ENCODE measurements around the gene MEMO1.
"Not testable (repeated sequence)": the region's sequence is repeated elsewhere in the genome, so short reads cannot be mapped to it uniquely, and the experiment has no call there.

The MEMO1 gene

GRCh38 chr2:31958140-31958717 is 52.6 kb downstream of the MEMO1 start:
- H3K27ac ChIP-seq: no peak overlapping the region
- TF ChIP-seq, protein P1, sequence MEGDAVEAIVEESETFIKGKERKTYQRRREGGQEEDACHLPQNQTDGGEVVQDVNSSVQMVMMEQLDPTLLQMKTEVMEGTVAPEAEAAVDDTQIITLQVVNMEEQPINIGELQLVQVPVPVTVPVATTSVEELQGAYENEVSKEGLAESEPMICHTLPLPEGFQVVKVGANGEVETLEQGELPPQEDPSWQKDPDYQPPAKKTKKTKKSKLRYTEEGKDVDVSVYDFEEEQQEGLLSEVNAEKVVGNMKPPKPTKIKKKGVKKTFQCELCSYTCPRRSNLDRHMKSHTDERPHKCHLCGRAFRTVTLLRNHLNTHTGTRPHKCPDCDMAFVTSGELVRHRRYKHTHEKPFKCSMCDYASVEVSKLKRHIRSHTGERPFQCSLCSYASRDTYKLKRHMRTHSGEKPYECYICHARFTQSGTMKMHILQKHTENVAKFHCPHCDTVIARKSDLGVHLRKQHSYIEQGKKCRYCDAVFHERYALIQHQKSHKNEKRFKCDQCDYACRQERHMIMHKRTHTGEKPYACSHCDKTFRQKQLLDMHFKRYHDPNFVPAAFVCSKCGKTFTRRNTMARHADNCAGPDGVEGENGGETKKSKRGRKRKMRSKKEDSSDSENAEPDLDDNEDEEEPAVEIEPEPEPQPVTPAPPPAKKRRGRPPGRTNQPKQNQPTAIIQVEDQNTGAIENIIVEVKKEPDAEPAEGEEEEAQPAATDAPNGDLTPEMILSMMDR (conservative IDR thresholded peaks at IDR 0.05): no peak

DNA sequence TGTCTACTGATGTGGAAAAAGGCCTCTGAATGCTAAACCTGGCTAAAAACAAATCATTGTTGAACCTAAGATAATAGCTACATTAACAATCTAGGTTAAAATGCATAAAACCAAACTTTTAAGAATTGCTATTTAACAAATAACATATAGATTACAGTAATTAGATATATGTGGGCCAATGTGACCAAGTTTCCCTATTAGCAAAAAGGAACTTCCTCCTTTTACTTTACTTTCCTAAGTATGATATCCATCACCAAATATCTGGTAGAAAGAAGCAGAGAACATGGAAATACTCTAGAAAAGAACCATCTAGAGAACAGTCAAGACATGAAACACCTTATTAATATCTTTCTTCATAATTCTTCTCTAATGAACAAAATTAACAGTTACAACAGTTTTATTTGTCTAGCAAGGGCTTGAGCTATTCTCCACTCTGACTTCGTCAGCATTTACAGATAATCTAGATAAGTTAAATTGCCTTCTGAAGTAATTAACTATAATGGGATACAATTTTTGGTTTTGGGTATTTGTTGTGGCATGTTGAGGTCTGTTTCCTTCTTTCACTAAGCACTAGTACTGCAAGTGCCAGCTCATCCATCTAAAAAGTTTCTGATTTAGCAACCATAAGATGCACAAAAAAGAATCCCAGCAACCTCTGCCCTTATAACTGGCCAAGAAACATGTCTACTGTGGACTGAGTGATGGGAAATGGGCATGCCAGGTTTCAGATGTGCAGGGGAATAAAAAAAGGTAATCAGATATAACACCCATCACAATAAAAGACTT is 53.3 kb downstream of the MEMO1 start:
- no peak overlapping the region for H3K27ac ChIP-seq
- TF ChIP-seq, protein P1 (conservative IDR thresholded peaks at IDR 0.05): no peak

- not testable (repeated sequence) for H3K27ac ChIP-seq
Observed at GRCh38 chr2:31956934-31957333, 53.9 kb downstream of the MEMO1 start.

GRCh38 chr2:31956312-31956711 is 54.5 kb downstream of the MEMO1 start:
- TF ChIP-seq, protein P1 (conservative IDR thresholded peaks at IDR 0.05): no peak
- no peak overlapping the region for H3K27ac ChIP-seq

- H3K27ac ChIP-seq: not testable (repeated sequence)
Observed at GRCh38 chr2:31953095-31953494, 57.7 kb downstream of the MEMO1 start.

DNA sequence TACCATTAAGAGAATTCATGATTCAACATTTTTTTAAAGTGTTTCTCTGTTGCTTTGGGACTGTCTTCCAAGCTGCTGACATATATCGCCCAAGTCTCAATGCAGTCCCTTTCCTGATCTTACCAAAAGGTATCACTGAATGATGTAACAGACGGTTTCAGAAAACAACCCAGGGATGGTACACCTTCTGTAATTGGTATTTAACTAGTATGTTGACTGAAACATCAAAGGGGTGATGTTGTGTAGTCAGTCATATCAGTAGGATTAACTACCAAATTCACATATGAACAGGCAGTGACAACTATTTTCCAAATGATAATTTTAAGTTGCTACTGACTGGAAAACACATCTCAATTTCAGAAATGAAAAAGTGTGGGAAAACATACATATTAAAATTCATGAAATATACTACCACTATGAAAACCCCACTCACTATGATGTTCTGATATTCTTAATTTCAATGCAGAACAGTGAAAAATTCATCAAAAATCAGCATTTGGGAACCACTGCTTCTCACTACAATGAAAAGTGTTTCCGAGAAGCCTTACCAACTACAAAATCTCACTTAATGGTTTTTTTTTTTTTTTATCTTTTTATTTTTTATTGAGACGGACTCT is 59.8 kb downstream of the MEMO1 start:
- TF ChIP-seq, protein P1 (conservative IDR thresholded peaks at IDR 0.05): no peak
- no peak overlapping the region for H3K27ac ChIP-seq

DNA sequence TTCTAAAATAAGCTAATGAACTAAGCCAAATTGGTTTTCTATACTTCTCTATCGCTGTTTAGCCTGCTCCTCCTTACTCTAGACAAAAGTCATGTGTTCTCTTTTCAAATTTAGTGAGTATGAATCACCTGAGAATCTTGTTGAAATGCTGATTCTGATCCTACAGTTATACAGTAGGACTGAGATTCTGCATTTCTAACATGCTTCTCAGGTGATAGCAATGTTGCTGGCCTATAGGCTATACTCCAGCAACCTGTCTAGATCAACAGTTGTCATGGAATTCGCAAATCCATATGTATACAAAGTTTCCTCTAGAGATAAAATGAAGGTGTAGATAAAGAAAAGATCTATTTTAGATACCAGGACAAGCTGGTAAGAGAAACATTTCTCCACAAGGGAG is 62.9 kb downstream of the MEMO1 start:
- H3K27ac ChIP-seq: no peak overlapping the region
- TF ChIP-seq, protein P1 (conservative IDR thresholded peaks at IDR 0.05): no peak

- H3K27ac ChIP-seq: no peak overlapping the region
- TF ChIP-seq, protein P1 (conservative IDR thresholded peaks at IDR 0.05): no peak
Observed at GRCh38 chr2:31946838-31947237, 64.0 kb downstream of the MEMO1 start.
